ENCODE results near the gene ZIC4. TPM values are rescaled to one million over a fixed set of nuclear protein-coding genes. Genes with fewer than 3 reads are reported as not detected.

The ZIC4 gene
- total RNA-seq, 1 donor from 2014 or later, result 6.1 TPM

GRCh38 chr3:147383617-147384016 is 22.7 kb downstream of the ZIC4 start:
- Mint-ChIP-seq H3K27ac (ENCODE audit: unreplicated experiment) (no peak overlapping the region), H3K4me3 (peak overlapping the region; percentile 35), H3K36me3 (ENCODE audit: low read depth) (no peaks in the 10 kb centered on the region), H3K27me3 (ENCODE audit: low read depth) (peaks cover 98% of the 10 kb centered on the region), H3K4me1 (peaks cover 82% of the 10 kb centered on the region), H3K9me3 (no peaks in the 10 kb centered on the region)
- TF ChIP-seq CTCF (conservative IDR thresholded peaks at IDR 0.05), result peak; percentile 43
- no peak for DNase-seq (ENCODE audit: low read depth, low spot score)

- no peak for DNase-seq (ENCODE audit: low read depth, low spot score)
- no peaks in the 10 kb centered on the region for H3K36me3 Mint-ChIP-seq (ENCODE audit: low read depth)
- H3K4me1 Mint-ChIP-seq, result peaks cover 77% of the 10 kb centered on the region
- H3K9me3 Mint-ChIP-seq, result no peaks in the 10 kb centered on the region
- no peak overlapping the region for H3K27ac Mint-ChIP-seq (ENCODE audit: unreplicated experiment)
- no peak for TF ChIP-seq CTCF (conservative IDR thresholded peaks at IDR 0.05)
- H3K27me3 Mint-ChIP-seq (ENCODE audit: low read depth), result peaks cover 98% of the 10 kb centered on the region
- H3K4me3 Mint-ChIP-seq, result peak overlapping the region; percentile 8
These were observed 24.7 kb downstream of the ZIC4 start for GRCh38 chr3:147381596-147381995.

- no peak for TF ChIP-seq CTCF (conservative IDR thresholded peaks at IDR 0.05)
- H3K27ac Mint-ChIP-seq (ENCODE audit: unreplicated experiment), result no peak overlapping the region
- peaks cover 71% of the 10 kb centered on the region for H3K4me1 Mint-ChIP-seq
- H3K36me3 Mint-ChIP-seq (ENCODE audit: low read depth), result no peaks in the 10 kb centered on the region
- peak overlapping the region; percentile 67 for H3K4me3 Mint-ChIP-seq
- peaks cover 98% of the 10 kb centered on the region for H3K27me3 Mint-ChIP-seq (ENCODE audit: low read depth)
- H3K9me3 Mint-ChIP-seq, result no peaks in the 10 kb centered on the region
- no peak for DNase-seq (ENCODE audit: low read depth, low spot score)
These were observed 25.4 kb downstream of the ZIC4 start for GRCh38 chr3:147380977-147381376.

- TF ChIP-seq CTCF (conservative IDR thresholded peaks at IDR 0.05), result no peak
- Mint-ChIP-seq H3K9me3 (no peaks in the 10 kb centered on the region), H3K27ac (ENCODE audit: unreplicated experiment) (peak overlapping the region; percentile 37), H3K4me1 (peaks cover 66% of the 10 kb centered on the region), H3K4me3 (peak overlapping the region; percentile 67), H3K27me3 (ENCODE audit: low read depth) (peaks cover 98% of the 10 kb centered on the region), H3K36me3 (ENCODE audit: low read depth) (no peaks in the 10 kb centered on the region)
- DNase-seq (ENCODE audit: low read depth, low spot score), result no peak
These were observed 25.9 kb downstream of the ZIC4 start for GRCh38 chr3:147380387-147380951.

GRCh38 chr3:147379651-147380050 is 26.7 kb downstream of the ZIC4 start:
- H3K36me3 Mint-ChIP-seq (ENCODE audit: low read depth), result no peaks in the 10 kb centered on the region
- no peaks in the 10 kb centered on the region for H3K9me3 Mint-ChIP-seq
- H3K4me1 Mint-ChIP-seq, result peaks cover 64% of the 10 kb centered on the region
- no peak overlapping the region for H3K27ac Mint-ChIP-seq (ENCODE audit: unreplicated experiment)
- H3K4me3 Mint-ChIP-seq, result peak overlapping the region; percentile 67
- TF ChIP-seq CTCF (conservative IDR thresholded peaks at IDR 0.05), result no peak
- H3K27me3 Mint-ChIP-seq (ENCODE audit: low read depth), result peaks cover 98% of the 10 kb centered on the region
- no peak for DNase-seq (ENCODE audit: low read depth, low spot score)

Data from neural crest cell (in vitro differentiated cells).